Spleen (tissue), 7 donors: Measurements from ENCODE around the gene INO80C.

Source experiments
- CTCF ChIP-seq, 11 experiments: fragments of 200-600 bp in 7 of 11; fragments of 450-650 bp in 4 of 11; sonication (generic) in 4 of 11; IDR thresholded peaks in 8 of 11; conservative IDR thresholded peaks in 3 of 11; 1 replicate in 7 of 11; 2 replicates in 4 of 11; pipeline versions ENCODE4 v1.4.0 to v1.8.0; 2016 to 2021; ENCODE audit warnings: antibody characterized with exemption in 11 of 11, inconsistent platforms in 4 of 11, mild to moderate bottlenecking in 1 of 11
- POLR2A ChIP-seq, 3 donors: fragments of 450-650 bp; IDR thresholded peaks; one replicate each; pipeline ENCODE4 v1.5.1; 2017; ENCODE audit warnings: antibody characterized with exemption in 3 of 3, mild to moderate bottlenecking in 1 of 3
- donor health status: DM: no; HTN: no; CAD: no; lungs with moderate emphysema.
- donor health status: DM: no; HTN: no; CAD: no.
- donor health status: DM: no; HTN: no; CAD: no.

- TF ChIP-seq CTCF (IDR thresholded peaks at IDR 0.05 in 8 of 11, conservative IDR thresholded peaks at IDR 0.05 in 3 of 11) (no peak), POLR2A (IDR thresholded peaks at IDR 0.05) (no peak)
Observed at GRCh38 chr18:35436076-35436649, 61.6 kb downstream of the INO80C start.
